NCI-H1417 treated with DMSO at 0.1 percent for 48 hours (cell line): ENCODE data around the gene GLG1.
"Not testable (repeated sequence)": the region's sequence is repeated elsewhere in the genome, so short reads cannot be mapped to it uniquely, and the experiment has no call there.

Source experiments
- DNase-seq: peaks from one replicate; lab custom pipeline; 2025; lab: John Stamatoyannopoulos, UW

Gene GLG1

DNA sequence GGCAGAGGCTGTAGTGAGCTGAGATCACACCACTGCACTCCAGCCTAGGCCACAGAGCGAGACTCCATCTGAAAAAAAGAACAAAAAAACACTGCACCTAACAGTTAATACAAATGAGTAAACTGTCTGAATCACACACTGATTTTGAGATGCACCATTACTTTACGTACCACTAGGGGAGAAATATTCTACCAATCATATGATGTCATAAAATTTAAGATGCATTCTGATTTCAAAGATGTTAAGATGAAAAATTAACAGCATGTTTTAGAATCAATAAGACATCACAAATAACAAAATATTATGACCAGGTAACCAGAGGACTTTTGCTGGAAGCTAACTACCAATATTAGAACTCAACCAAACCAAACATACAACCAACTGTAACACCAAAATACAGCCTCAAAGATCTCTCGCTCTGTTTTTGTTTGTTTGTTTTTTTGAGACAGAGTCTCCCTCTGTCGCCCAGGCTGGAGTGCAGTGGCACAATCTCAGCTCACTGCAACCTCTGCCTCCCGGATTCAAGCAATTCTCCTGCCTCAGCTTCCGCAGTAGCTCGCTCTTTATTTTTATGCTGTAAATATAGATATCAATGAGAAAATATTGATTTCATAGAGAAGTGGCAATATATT, 31.6 kb downstream of the GLG1 start:
- no peak for DNase-seq

DNA sequence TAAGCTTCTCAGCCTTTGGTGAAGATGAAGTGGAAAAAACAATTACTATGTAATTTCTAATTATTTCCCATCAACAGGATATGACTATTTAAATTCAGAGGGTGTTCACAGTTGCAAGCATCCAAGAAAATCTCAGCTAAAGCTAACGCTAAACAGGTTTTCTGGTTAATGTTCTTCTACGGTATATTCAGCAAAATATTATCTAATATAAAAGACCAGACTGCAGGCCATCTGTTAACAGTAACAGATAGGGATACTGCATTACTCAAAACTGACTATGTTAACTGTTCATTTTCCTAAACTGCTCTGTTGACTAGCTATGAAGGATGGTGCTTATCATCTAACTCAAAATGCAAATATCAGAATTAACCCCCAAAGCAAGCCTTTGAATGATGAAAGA, 32.8 kb downstream of the GLG1 start:
- no peak for DNase-seq

DNA sequence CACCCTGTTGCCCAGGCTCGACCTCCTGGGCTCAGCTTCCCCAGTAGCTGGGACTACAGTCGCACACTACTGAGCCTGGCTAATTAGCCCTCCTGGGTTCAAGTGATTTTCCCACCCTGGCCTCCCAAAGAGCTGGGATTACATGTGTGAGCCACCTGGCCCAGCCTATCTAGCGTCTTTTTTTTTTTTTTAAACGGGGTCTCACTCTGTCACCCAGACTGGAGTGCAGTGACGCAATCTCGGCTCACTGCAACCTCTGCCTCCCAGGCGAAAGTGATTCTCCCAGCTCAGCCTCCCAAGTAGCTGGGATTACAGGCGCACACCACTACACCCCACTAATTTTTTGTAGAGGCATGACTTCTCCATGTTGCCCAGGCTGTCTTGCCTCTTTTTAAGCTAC, 33.3 kb downstream of the GLG1 start:
- DNase-seq = no peak

DNA sequence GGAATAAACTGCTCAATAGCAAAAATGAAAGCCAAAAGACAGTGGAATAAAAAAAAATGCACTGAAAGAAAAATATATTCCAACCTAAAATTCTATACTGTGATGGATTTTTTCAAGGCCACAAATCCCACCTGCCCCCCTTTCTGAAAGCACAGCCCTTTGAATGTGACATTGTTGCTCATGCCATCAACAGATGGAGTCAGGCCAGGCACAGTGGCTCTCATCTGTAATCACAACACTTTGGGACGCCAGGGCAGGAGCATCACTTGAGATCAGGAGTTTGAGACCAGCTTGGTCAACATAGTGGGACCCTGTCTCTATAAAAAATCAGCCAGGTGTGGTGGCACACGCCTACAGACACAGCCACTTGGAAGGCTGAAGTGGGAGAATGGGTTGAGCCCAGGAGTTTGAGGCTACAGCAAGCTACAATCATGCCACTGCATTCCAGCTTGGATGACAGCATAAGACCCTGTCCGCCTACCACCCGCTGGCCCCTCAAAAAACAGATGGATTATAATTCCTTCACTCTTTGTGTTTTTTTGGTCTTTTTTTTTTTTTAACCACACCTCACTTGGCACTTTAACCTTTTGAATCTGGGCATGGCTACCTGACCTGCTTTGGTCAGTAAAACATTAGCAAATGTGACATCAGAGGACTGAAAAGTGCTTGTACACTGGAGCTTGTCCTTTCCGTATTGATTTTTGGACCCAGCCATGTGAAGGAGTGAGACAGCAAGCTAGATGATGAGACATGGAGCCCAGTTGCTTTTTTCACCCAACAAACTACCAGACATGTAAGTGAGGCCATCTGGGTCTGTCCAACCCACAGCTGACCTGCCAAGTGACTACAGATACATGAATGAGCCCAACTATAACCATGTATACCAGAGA, 36.3 kb downstream of the GLG1 start:
- no peak for DNase-seq

DNA sequence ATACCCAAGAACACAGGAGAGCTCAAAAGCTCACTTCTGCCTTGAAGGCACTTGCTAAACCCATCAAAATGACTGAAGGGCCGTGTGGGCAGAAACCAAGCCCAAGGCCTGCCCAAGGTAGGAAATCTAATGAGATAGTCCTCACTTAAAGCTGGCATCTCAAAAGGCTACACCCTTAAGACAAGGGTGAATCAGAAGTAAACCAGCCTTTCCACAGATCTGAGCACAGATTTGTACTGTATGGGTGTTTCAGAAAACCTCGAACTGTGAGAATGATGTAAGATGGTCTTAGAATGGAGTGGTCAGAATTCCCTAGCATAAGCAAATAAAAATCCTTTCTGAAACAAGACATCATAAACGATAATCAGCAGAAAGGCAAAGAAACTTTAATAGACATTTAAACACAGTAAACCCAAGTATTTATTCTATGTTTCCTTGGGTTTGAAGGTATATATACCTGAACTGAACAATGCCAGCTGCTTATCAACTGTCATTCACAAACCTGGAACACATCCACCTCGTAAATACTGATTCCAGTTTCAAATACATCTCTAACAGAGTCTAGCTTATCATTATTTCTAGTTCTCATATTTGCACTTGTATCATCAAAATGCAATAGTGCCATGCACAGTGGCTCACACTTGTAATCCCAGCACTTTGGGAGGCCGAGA, 37.8 kb downstream of the GLG1 start:
- DNase-seq = no peak

DNA sequence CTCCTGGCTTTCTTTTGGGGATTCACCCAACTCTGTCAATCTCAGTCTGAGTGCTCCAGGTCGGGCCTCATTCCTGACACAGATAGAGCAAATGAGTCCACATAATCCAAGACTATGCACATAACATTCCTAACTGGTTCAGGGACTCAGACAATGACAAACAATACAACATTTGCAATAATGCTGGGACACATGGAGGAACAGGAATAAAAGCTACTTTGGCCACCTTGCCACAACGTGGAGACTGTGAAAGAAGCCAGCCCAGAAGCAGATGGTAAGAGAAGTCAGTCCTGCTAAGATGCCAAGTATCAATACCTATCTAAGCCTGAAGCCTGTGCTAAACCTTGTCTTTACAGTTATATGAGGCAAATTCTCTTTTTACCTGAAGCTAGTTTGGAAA, 39.0 kb downstream of the GLG1 start:
- DNase-seq = no peak

DNA sequence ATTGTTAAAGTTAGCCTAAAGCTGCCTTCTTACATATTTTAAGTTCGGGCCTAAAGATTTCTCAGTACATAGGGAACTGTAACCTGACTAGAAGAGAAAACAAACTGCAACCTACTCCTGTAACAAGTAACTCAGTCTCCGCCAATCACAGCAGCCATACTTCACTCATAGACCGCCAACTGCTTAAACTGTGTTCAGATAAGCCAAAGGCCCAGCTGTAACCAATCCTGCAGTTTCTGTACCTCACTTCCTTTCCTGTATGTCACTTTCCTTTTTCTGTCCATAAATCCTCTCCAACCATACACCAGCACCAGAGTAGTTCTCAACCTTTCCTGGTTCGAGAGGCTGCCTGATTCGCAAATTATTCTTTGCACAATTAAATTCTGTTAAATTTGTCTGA, 41.5 kb downstream of the GLG1 start:
- no peak for DNase-seq

DNA sequence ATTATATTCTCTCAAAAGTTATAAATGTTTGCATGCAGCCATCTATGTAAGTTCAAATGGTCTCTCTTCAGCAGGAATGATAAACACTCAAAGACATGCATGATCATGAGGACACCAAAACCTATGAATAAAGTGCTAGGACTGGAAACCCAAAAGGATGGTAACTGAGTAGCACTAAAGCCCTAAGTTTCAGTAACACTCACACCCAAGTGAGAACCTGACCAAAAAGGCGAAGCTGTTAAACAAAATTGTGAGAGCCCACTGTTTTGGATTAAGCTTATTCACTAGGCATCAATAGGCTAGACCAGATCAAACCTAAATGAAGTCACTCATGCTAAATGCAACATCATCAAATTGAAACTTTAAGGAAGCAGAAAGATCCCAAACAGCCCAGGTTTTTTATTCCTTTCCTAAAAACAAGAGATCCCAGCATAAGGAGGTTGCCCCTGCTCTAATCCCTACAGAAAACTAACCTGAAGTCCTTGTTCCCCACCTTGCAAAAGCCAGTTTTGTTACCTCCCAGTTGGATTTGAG, 42.4 kb downstream of the GLG1 start:
- DNase-seq = no peak

DNA sequence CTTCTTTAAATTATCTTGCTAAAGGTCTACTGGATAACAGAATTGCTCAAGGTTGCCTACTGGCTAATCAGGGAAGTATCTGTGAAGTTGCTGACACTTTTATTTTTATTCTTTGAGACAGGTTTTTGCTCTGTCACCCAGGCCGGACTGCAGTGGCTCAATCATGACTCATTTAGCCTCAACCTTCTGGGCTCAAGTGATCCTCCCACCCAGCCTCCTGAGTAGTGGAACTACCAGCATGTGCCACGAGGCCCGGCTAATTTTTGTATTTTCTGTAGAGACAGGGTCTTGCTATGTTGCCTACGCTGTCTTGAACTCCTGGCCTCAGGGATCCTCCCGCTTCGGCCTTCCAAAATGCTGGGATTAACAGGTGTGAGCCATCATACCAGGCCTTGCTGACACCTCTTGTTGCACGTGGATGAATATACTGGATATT, 43.1 kb downstream of the GLG1 start:
- no peak for DNase-seq

DNA sequence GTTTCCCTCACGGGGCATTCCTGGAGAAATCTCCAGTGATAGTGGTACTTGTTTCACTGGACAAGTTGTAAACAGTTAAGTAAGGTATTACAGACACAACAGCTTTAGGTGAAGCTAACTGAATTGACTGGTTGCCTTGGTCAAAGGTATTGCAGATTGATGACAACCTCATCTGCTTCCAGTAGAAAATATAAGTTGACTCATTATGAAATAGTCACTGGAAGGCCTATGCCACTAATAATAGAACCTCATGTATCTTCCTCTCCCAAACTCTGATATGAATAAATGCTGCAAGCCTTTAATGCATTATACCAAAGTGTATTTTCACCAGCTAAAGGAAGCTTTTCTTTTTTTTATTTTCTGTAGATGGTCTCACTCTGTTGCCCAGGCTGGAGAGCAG, 44.8 kb downstream of the GLG1 start:
- no peak for DNase-seq

DNA sequence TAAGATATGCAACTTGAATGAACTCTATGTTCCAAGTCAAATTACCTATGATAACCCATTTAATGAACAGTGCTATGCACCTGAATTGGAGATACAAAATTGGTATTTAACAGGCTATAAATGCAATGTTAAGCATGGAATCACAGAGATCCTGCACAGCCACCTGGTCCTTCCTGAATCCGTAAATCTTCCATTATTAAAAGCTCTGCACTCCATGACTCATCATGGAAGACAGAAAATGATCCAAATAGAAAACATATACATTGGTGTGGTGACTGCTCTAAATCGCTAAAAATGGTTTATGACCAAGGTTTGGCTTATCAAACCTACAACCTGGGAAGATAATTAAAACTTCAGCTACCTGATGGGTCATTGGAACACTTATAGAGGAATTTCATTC, 45.3 kb downstream of the GLG1 start:
- no peak for DNase-seq

DNA sequence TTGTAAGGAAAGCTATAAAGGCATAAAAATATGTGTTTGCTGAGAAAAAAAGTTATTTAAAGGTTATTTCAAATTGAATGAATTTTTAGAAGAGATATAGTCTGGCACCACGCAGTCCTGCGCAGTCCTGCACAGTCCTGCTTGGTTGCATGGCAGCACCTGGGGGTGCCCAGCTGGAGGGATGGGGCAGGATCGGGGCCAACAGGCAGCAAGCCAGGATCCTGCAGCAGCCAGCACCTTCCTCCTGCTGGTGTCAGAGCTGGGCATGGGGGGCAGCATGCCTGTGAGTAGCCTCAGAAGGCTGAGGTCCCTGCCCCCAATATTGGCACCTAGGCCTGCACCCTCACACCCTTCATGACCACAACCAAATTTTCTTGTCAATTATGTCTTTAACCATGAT, 46.0 kb downstream of the GLG1 start:
- DNase-seq = no peak

DNA sequence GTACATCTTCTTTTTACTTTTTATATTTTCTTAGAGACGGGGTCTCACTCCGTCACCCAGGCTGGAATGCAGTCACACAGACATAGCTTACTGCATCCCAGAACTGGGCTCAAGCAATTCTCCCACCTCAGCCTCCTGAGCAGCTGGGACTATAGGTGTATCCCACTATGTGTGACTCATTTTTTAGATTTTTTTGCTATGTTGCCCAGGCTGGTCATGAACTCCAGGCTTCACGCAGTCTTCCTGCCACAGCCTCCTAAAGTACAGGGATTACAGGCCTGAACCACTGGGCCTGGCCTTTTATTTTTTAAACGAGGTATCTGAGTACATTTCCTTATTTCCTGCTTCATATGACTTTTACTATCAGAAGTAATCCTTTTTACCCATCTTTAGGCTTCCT, 48.0 kb downstream of the GLG1 start:
- no peak for DNase-seq

DNA sequence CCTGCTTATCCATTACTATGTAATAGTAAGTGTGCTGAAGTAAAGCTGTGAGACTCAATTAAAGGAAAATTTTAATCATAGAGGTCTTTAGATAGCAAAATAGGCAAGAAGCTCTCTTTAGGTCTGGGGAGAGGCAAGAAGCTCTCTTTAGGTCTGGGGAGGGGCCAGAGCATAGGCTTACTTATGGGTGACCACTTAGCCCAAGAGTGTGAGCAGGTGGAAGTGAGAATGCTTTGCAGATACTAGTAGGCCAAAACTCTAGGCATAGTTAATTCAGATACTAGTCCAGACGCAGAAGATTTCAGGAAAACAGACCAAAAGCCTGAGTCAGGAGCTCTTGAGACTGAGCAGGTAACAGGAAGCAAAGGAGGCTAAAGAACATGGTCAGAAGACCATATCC, 49.6 kb downstream of the GLG1 start:
- DNase-seq = no peak

DNA sequence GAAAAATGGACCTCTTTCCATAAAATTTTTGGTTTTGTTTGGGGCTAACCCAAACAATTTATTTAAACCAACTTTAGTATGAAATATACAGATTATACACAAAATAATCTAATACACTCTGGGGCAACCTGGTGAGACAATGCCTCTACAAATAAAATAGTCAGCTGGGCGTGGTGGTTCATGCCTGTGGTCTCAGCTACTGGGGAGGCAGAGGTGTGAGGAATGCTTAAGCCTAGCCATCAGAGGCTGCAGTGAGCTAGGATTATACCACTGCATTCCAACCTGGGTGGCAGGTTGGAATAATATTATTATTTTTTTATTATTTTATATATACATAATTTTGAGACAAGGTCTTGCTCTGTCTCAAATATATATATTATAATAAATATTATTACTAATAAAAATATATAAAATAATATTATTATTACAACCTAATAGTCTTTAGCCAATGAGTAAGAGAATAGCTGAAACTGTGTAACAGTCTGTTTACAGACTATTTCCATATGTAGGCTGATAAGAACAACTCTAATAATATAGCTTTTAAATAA, 50.5 kb downstream of the GLG1 start:
- no peak for DNase-seq

DNA sequence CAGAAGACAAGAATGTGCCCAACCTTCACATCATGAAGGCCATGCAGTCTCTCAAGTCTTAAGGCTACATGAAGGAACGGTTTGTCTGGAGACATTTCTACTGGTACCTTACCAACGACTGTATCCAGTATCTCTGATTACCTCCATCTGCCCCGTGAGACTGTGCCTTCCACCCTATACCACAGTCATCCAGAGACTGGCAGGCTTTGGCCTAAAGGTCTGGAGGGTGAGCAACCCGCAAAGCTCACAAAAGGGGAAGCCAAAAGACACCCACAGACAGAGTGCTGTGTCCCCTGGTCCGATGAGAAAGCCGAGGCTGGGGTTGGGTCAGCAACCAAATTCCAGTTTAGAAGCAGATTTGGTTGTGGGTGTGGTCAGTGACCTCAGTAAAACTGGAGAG, 54.6 kb downstream of the GLG1 start:
- not testable (repeated sequence) for DNase-seq

DNA sequence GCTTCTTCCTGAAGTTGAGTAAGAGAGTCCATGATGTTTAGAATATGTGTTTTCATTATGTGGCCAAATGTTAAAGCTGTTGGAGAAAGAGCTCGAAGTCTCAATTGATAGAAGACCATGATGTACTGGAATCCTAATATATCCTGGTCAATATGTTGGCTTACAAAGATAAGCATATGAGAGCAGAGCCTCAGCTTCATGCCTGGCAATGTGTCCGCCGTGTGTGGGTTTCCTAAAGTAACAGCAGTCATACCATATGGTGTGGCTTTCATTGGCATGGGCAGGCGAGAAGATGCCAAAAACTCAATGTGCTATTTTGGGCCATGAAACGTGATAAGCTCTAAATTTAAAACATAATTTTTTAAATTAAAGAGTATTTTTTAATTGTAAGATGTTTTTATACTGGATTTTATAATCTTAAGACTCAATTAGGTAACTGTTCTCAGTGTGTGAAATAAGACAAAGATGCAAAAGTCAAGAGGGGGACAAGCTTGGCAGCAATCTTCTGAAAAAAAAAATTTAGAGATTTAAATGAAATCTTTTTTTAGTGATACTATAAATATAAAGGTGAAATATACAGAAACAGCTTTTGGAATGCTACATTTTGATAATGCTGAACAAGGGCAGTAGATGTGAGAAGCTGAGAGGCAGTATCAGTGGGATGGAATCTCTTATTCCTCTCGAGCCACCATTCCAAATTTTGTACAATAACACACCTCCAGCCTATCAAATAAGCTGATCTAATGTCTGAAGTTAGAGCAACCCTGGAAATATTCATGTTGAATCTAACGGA, 56.5 kb downstream of the GLG1 start:
- not testable (repeated sequence) for DNase-seq

DNA sequence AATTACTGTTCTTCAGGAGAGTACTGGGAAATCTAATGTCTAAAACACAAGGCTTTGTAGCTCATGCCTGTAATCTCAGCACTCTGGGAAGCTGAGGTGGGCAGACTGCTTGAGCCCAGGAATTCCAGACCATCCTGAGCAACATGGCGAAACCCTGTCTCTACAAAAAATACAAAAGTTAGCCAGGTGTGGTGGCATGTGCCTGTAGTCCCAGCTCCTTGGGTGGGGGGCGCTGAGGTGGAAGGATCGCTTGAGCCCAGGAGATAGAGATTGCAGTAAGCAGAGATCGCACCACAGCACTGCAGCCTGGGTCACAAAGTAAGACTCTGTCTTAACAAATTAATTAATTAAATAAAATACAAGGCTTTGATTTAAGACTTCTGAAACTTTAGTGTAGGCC, 60.8 kb downstream of the GLG1 start:
- DNase-seq = not testable (repeated sequence)

DNA sequence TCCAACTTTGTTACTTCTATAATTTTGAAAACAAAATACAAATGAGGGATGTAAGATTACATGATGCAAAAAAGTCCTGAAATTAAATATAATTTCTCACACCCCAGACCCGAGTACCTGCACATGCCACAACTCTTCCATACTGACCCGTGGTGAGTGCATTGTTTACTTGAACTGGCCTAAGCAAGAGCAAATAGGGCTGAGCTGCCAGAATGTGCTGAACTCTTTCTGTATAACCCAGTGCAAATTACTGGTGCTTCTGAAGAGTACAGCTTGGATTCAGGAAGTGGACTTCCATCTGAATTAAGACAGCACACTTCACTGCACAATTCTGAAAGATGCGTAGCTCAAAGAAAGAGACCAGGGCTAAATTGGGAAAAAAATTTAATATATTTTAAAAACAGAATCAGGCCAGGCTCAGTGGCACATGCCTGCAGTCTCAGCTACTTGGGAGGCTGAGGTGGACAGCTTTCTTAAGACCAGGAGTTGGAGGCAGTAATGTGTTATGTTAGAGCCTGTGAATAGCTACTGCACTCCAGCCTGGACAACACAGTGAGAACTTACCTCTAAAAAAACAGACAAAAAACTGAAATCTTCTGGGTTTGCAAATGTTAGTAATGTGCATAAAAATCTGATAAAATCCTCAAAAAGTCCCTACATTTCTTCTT, 63.9 kb downstream of the GLG1 start:
- DNase-seq = not testable (repeated sequence)

DNA sequence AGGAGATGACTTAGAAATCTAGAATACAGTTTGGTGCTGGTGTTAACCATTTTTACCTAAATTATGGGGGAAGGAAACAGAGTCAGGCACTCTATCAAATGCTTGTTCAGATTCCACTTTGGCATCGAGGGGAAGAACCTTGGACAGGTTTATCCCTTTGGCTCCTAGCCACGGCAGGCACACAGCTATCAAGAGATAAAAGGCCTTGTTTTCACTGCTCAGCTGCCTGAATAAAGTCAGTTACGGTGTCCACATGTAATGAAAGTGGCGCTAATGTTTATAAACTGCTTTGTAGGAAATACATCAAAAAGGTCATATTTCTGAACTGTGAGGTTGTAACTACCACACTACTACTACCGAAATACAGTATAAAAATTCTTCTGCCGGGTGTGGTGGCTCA, 66.3 kb downstream of the GLG1 start:
- DNase-seq = not testable (repeated sequence)

DNA sequence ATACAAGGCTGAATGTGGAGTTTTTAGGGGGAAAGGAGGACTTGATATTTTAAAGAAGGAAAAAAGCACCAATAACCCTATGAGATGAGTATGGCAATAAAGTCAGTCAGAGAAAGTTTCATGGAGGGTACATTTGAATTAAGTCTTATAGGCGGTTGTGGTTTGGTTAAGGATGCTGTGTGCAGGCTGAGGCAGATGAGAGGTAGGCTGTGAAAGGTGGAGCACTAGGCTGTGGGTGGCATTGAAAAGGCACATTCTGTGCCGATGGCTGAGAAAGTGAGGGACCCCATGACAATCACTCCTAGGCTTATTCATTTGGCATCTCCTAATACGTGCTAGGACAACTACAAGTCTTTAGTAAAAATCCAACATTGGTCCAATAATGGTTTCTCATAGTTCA, 68.1 kb downstream of the GLG1 start:
- DNase-seq = not testable (repeated sequence)
